GM12878 (cell line): ENCODE results near the gene GM2A. TPM values are rescaled to one million over a fixed set of nuclear protein-coding genes. Genes with fewer than 3 reads are reported as not detected.

Source experiments
- ATAC-seq: fragments of 200-7000 bp; cut with Tn5 transposase; 3 replicates; pipeline ENCODE4 v1.9.1; 2020; ENCODE audit warnings: mild to moderate bottlenecking, moderate library complexity
- BruUV-seq: library from RNA; stranded (reverse); fragments of 400-500 nt; replicated peaks from 2 replicates; lab custom pipeline; 2021; lab: Mats Ljungman, UMichigan
- CTCF ChIA-PET: fragments of 300-600 bp; sonication (Branson Sonifier 250); formaldehyde crosslinking; extraction: SDS; loops from one replicate; lab custom pipeline; 2021; ENCODE audit warnings: inconsistent platforms; lab: Yijun Ruan, JAX
- POLR2A ChIA-PET: fragments of 350-600 bp; formaldehyde crosslinking; extraction: SDS; loops from one replicate; lab custom pipeline; 2021; ENCODE audit warnings: inconsistent platforms; lab: Charles Lee
- RAD21 ChIA-PET: fragments of 300-600 bp; sonication (Branson Sonifier 250); formaldehyde crosslinking; loops from one replicate; lab custom pipeline; 2023; ENCODE audit warnings: antibody characterized with exemption; ENCODE audit not compliant: unreplicated experiment; lab: Charles Lee
- SMC1A ChIA-PET: fragments of 300-600 bp; sonication (Branson Sonifier 250); formaldehyde crosslinking; loops from one replicate; lab custom pipeline; 2023; ENCODE audit not compliant: unreplicated experiment, uncharacterized antibody; lab: Charles Lee
- DNase-seq: peaks from one replicate; pipeline ENCODE4 v3.0.0-alpha.2; 2011; ENCODE audit warnings: low read depth, low spot score
- FAIRE-seq: peaks from 3 replicates; lab custom pipeline; 2011; peaks lifted over from hg19 to GRCh38; lab: Jason Lieb, UNC
- H2AFZ ChIP-seq: 2 replicates; pipeline ENCODE4 v1.6.0; 2011; ENCODE audit warnings: low read depth, low read length, control low read depth; ENCODE audit not compliant: control insufficient read depth
- H3K27ac ChIP-seq: 2 replicates; pipeline ENCODE4 v1.5.1; 2011; ENCODE audit warnings: control low read depth; ENCODE audit not compliant: control insufficient read depth, insufficient read depth
- H3K27me3 ChIP-seq, 2 experiments: replicated peaks in 1 of 2; 2 replicates each; pipeline versions ENCODE4 v1.6.0 to v1.6.1; 2011; ENCODE audit warnings: low read length in 1 of 2; ENCODE audit not compliant: control insufficient read depth in 2 of 2, insufficient read depth in 2 of 2
- H3K36me3 ChIP-seq, 2 experiments: 2 replicates each; pipeline ENCODE4 v1.5.1; 2011; ENCODE audit warnings: low read length in 1 of 2; ENCODE audit not compliant: control insufficient read depth in 2 of 2, insufficient read depth in 2 of 2
- H3K4me1 ChIP-seq: 2 replicates; pipeline ENCODE4 v1.6.1; 2011; ENCODE audit warnings: mild to moderate bottlenecking, low read length, moderate library complexity, mixed read lengths; ENCODE audit not compliant: control insufficient read depth, insufficient read depth
- H3K4me2 ChIP-seq: 2 replicates; pipeline ENCODE4 v1.6.0; 2011; ENCODE audit warnings: control low read depth; ENCODE audit not compliant: control insufficient read depth, insufficient read depth
- H3K4me3 ChIP-seq: fragments of 200-600 bp; sonication (generic); 2 replicates; pipeline ENCODE4 v1.5.1; 2016
- H3K79me2 ChIP-seq: 2 replicates; pipeline ENCODE4 v1.6.0; 2011; ENCODE audit warnings: low read length; ENCODE audit not compliant: control insufficient read depth, insufficient read depth
- H3K9ac ChIP-seq: 2 replicates; pipeline ENCODE4 v1.8.0; 2011; ENCODE audit warnings: low read length, control low read depth, mixed read lengths; ENCODE audit not compliant: control insufficient read depth, insufficient read depth
- H3K9me3 ChIP-seq: replicated peaks from 3 replicates; pipeline ENCODE4 v1.5.1; 2011; ENCODE audit warnings: mild to moderate bottlenecking, low read length; ENCODE audit not compliant: control insufficient read depth, insufficient read depth
- H4K20me1 ChIP-seq: 2 replicates; pipeline ENCODE4 v1.6.0; 2011; ENCODE audit not compliant: control insufficient read depth, insufficient read depth
- ATF2 ChIP-seq: IDR thresholded peaks from 2 replicates; pipeline ENCODE4 v1.6.1; 2012; ENCODE audit warnings: low read length, inconsistent platforms
- CREM ChIP-seq: IDR thresholded peaks from 2 replicates; pipeline ENCODE4 v1.6.1; 2014; ENCODE audit warnings: antibody characterized with exemption, low read depth
- E2F4 ChIP-seq: IDR thresholded peaks from 2 replicates; pipeline ENCODE4 v1.6.1; 2012; ENCODE audit warnings: low read depth, low read length, improper control_type of control experiment
- EED ChIP-seq: sonication (generic); IDR thresholded peaks from 2 replicates; pipeline ENCODE4 v1.6.1; 2016; ENCODE audit warnings: antibody characterized with exemption, low read depth
- ESRRA ChIP-seq: IDR thresholded peaks from 2 replicates; pipeline ENCODE4 v1.6.1; 2012; ENCODE audit warnings: mild to moderate bottlenecking, low read length, improper control_type of control experiment
- FOXM1 ChIP-seq: IDR thresholded peaks from 2 replicates; pipeline ENCODE4 v1.6.1; 2012; ENCODE audit warnings: low read depth, mild to moderate bottlenecking, inconsistent platforms, low read length, moderate library complexity
- IKZF1 ChIP-seq: fragments of 450-650 bp; conservative IDR thresholded peaks from 2 replicates; pipeline ENCODE4 v1.6.1; 2017; ENCODE audit warnings: antibody characterized with exemption, mild to moderate bottlenecking
- LARP7 ChIP-seq: fragments of 450-650 bp; IDR thresholded peaks from 2 replicates; pipeline ENCODE4 v1.6.1; 2017; ENCODE audit warnings: mild to moderate bottlenecking
- MAX ChIP-seq: IDR thresholded peaks from 2 replicates; pipeline ENCODE4 v1.6.1; 2012; ENCODE audit warnings: low read depth, low read length, improper control_type of control experiment
- POLR2A ChIP-seq: IDR thresholded peaks from 2 replicates; pipeline ENCODE4 v1.6.1; 2011; ENCODE audit warnings: low read depth, mild to moderate bottlenecking, low read length
- RAD51 ChIP-seq: fragments of 450-650 bp; IDR thresholded peaks from 2 replicates; pipeline ENCODE4 v1.6.1; 2016; ENCODE audit warnings: moderate library complexity, mild to moderate bottlenecking, inconsistent platforms
- RBBP5 ChIP-seq: fragments of 200-600 bp; sonication (generic); conservative IDR thresholded peaks from 2 replicates; pipeline ENCODE4 v1.6.1; 2016
- SKIL ChIP-seq: fragments of 450-650 bp; IDR thresholded peaks from 2 replicates; pipeline ENCODE4 v1.6.1; 2017; ENCODE audit warnings: mild to moderate bottlenecking, low read depth, inconsistent platforms; ENCODE audit not compliant: poor library complexity, severe bottlenecking
- SREBF2 ChIP-seq: IDR thresholded peaks from 2 replicates; pipeline ENCODE4 v1.6.1; 2012; ENCODE audit warnings: mild to moderate bottlenecking, low read length
- STAT3 ChIP-seq: IDR thresholded peaks from 2 replicates; pipeline ENCODE4 v1.6.1; 2011; ENCODE audit warnings: low read depth, low read length, improper control_type of control experiment
- SUPT20H ChIP-seq: IDR thresholded peaks from 2 replicates; pipeline ENCODE4 v1.6.1; 2011; ENCODE audit warnings: low read depth, mild to moderate bottlenecking, low read length, moderate library complexity, borderline replicate concordance; ENCODE audit not compliant: control insufficient read depth
- TAF1 ChIP-seq: IDR thresholded peaks from 2 replicates; pipeline ENCODE4 v1.6.1; 2011; ENCODE audit warnings: mild to moderate bottlenecking, low read depth, low read length, borderline replicate concordance
- TCF7 ChIP-seq: IDR thresholded peaks from 2 replicates; pipeline ENCODE4 v1.6.1; 2014; ENCODE audit warnings: antibody characterized with exemption, borderline replicate concordance
- ZZZ3 ChIP-seq: IDR thresholded peaks from 2 replicates; pipeline ENCODE4 v1.6.1; 2011; ENCODE audit warnings: low read depth; ENCODE audit not compliant: control insufficient read depth, insufficient read length
- WGBS: methylation state at CpG from one replicate; pipeline ENCODE4 v1.1.6; 2016; ENCODE audit warnings: low lambda C conversion rate; ENCODE audit not compliant: insufficient replicate concordance, insufficient coverage; ENCODE audit errors: missing lambda C conversion rate; 5-methylcytosine and 5-hydroxymethylcytosine counted together
- in situ Hi-C: fragments of 300-500 bp; cut with MboI; formaldehyde crosslinking; loops from 9 replicates; pipeline ENCODE4 v1.14.3; 2018; ENCODE audit warnings: mixed read lengths
- intact Hi-C: fragments of 100-400 bp; cut with micrococcal nuclease; formaldehyde crosslinking; loops from one replicate; pipeline ENCODE4 v1.14.2; 2022; ENCODE audit not compliant: unreplicated experiment
- polyA plus RNA-seq, 11 experiments: library from polyadenylated mRNA; depleted of rRNA in 4 of 11; unstranded in 6 of 11; stranded (reverse) in 5 of 11; fragments of >200 nt; fragmentation: Nextera tagmentation in 4 of 11; fragmentation: Illumina TruSeq in 1 of 11; extraction: Ambion mirVana in 4 of 11; extraction: Trizol in 1 of 11; gene quantifications; 1 replicate in 1 of 11; 2 replicates in 10 of 11; pipeline versions ENCODE4 v1.2.1 to v1.2.3, GENCODE V29; 2011 to 2016; ENCODE audit warnings: inconsistent platforms in 2 of 11, missing spikeins in 2 of 11, low read depth in 1 of 11
- total RNA-seq, 4 experiments: library from RNA; depleted of rRNA in 3 of 4; stranded (reverse); fragments of >200 nt in 3 of 4; fragmentation: Illumina TruSeq in 1 of 4; extraction: Trizol in 1 of 4; gene quantifications; 2 replicates each; pipeline versions ENCODE4 v1.2.1 to v1.2.3, GENCODE V29; 2013 to 2021

GM2A gene
- total and polyA plus RNA-seq, 10 of the 15 experiments (the other 5 are each of a cell fraction or from before 2014, with no cell fraction given) = 33.6 to 106 (median 68.2) TPM

- FAIRE-seq (peak; percentile 69), DNase-seq (peak; percentile 78), ATAC-seq (peak; percentile 61)
- Histone ChIP-seq H3K27me3 (no peaks in the 10 kb centered on the region), H3K4me3 (peak overlapping the region; percentile 98), H4K20me1 (no peaks in the 10 kb centered on the region), H3K4me2 (peak overlapping the region; percentile 46), H2AFZ (no peak overlapping the region), H3K36me3 (peaks cover 0 to 7% of the 10 kb centered on the region in 2 experiments; a peak in 2 of 4 replicates), H3K9me3 (no peaks in the 10 kb centered on the region), H3K27ac (peak overlapping the region; percentile 69), H3K4me1 (peaks cover 30% of the 10 kb centered on the region), H3K9ac (peak overlapping the region; percentile 48), H3K79me2 (peaks cover 68% of the 10 kb centered on the region)
- intact Hi-C loops = loop anchor here (1.0 to 10.0 kb wide), 3 partner anchors 33 to 471 kb away; no protein-coding TSS in a partner anchor
- BruUV-seq = TSS peak; percentile 80
- 12% methylated on average over 3 of the region's 3 CpGs for WGBS
- ChIA-PET SMC1A (interaction anchor here (0.6 to 10.0 kb wide), 5 partner anchors 16 to 140 kb away, joined by 3 to 227 read pairs (median 6); partner anchors contain the start of gene CCDC69), CTCF (interaction anchor here (5.0 to 6.2 kb wide), 2 partner anchors 16 to 41 kb away, joined by 24 to 62 read pairs; no protein-coding TSS in a partner anchor), POLR2A (interaction anchor here (0.6 to 8.5 kb wide), 10 partner anchors 16 to 1474 kb away, joined by 3 to 216 read pairs (median 4); partner anchors contain the start of gene CCDC69), RAD21 (interaction anchor here (1.6 to 9.4 kb wide), 6 partner anchors 16 to 114 kb away, joined by 4 to 156 read pairs (median 57); partner anchors contain the start of gene CCDC69)
- in situ Hi-C loops = no loop called here
- TF ChIP-seq POLR2A (peak; percentile 30; the same call in 1 of the 2 replicates), STAT3 (no peak), SUPT20H (no peak), ATF2 (peak; percentile 48; the same call in 1 of the 2 replicates), LARP7 (no peak), EED (peak; percentile 54), SKIL (peak; percentile 73), TAF1 (peak; percentile 51; the same call in 1 of the 2 replicates), E2F4 (no peak), TCF7 (no peak), IKZF1 (peak; percentile 85), SREBF2 (no peak), RBBP5 (no peak), FOXM1 (no peak), ZZZ3 (no peak), MAX (no peak), RAD51 (peak; percentile 86), ESRRA (peak; percentile 84; the same call in 1 of the 2 replicates), CREM (peak; percentile 60; the same call in 1 of the 2 replicates)
Observed at GRCh38 chr5:151255621-151256286, 2.8 kb downstream of the GM2A start.
